Measurements from ENCODE around the gene TEDC1. TPM values are rescaled to one million over a fixed set of nuclear protein-coding genes. Genes with fewer than 3 reads are reported as not detected.

The TEDC1 gene
- total RNA-seq, 3 donors from 2014 or later: 53.7 to 58.7 (median 57.8) TPM

Other genes starting within 250 kb of the TEDC1 start
- 10 to 100 TPM; 29.4 to 33.9 (median 33.0) TPM for gene BTBD6, start 242.7 kb upstream of the TEDC1 start, total RNA-seq
- gene BRF1, start 190.2 kb upstream of the TEDC1 start, total RNA-seq: 10 to 100 TPM; 33.5 to 36.4 (median 35.4) TPM
- gene PACS2, start 176.5 kb upstream of the TEDC1 start, total RNA-seq: 10 to 100 TPM; 23.1 to 27.2 (median 24.8) TPM
- gene TEX22, start 92.7 kb upstream of the TEDC1 start, total RNA-seq: 1 to 10 TPM in 2 of 3 donors, under 1 TPM in 1; 0.71 to 1.7 (median 1.2) TPM
- gene MTA1, start 71.4 kb upstream of the TEDC1 start, total RNA-seq: 100 to 1,000 TPM; 154 to 166 (median 154) TPM
- gene CRIP2, start 16.4 kb upstream of the TEDC1 start, total RNA-seq: 1 to 10 TPM in 1 of 3 donors, under 1 TPM in 2; 0.90 to 1.4 (median 0.91) TPM
- 10 to 100 TPM; 24.9 to 43.9 (median 33.5) TPM for gene CRIP1, start 4.4 kb upstream of the TEDC1 start, total RNA-seq
- gene TMEM121, start 35.3 kb downstream of the TEDC1 start, total RNA-seq: 10 to 100 TPM; 14.4 to 24.6 (median 19.5) TPM